ENCODE results near the gene RHOBTB1. TPM values are rescaled to one million over a fixed set of nuclear protein-coding genes. Genes with fewer than 3 reads are reported as not detected.

Gene RHOBTB1
- polyA plus RNA-seq, 2 donors: 0.73 to 0.77 TPM

GRCh38 chr10:60957667-60958221, 13.8 kb upstream of the RHOBTB1 start:
- 86 to 89% methylated on average over 3 of the region's 3 CpGs for WGBS, 2 donors
- Histone ChIP-seq H3K4me3 (ENCODE audit: low read depth in 1 of 2, low read length in 2 of 2) (no peak overlapping the region), H3K27me3 (ENCODE audit: control insufficient read depth in 1 of 2, insufficient read depth in 2 of 2, low read length in 2 of 2) (no peaks in the 10 kb centered on the region), H3K9me3 (ENCODE audit: control insufficient read depth in 2 of 2, insufficient read depth in 1 of 2, low read depth in 1 of 2, low read length in 1 of 2) (no peaks in the 10 kb centered on the region), H3K36me3 (ENCODE audit: control insufficient read depth in 2 of 2, insufficient read depth in 2 of 2, low read length in 1 of 2) (no peaks in the 10 kb centered on the region), H3K27ac (ENCODE audit: low read depth in 2 of 2, low read length in 1 of 2) (no peak overlapping the region), H3K4me1 (ENCODE audit: control insufficient read depth in 2 of 2, insufficient read depth in 2 of 2, low read length in 1 of 2) (no peaks in the 10 kb centered on the region)

GRCh38 chr10:60955957-60956425, 12.0 kb upstream of the RHOBTB1 start:
- no peaks in the 10 kb centered on the region for H3K27me3 ChIP-seq (ENCODE audit: control insufficient read depth in 1 of 2, insufficient read depth in 2 of 2, low read length in 2 of 2)
- H3K27ac ChIP-seq (ENCODE audit: low read depth in 2 of 2, low read length in 1 of 2): no peak overlapping the region
- no peaks in the 10 kb centered on the region for H3K36me3 ChIP-seq (ENCODE audit: control insufficient read depth in 2 of 2, insufficient read depth in 2 of 2, low read length in 1 of 2)
- no peak overlapping the region for H3K4me3 ChIP-seq (ENCODE audit: low read depth in 1 of 2, low read length in 2 of 2)
- no peaks in the 10 kb centered on the region for H3K4me1 ChIP-seq (ENCODE audit: control insufficient read depth in 2 of 2, insufficient read depth in 2 of 2, low read length in 1 of 2)
- 58 to 71% methylated on average over 2 of the region's 2 CpGs for WGBS, 2 donors
- no peaks in the 10 kb centered on the region for H3K9me3 ChIP-seq (ENCODE audit: control insufficient read depth in 2 of 2, insufficient read depth in 1 of 2, low read depth in 1 of 2, low read length in 1 of 2)

GRCh38 chr10:60955316-60955715, 11.3 kb upstream of the RHOBTB1 start:
- Histone ChIP-seq H3K27ac (ENCODE audit: low read depth in 2 of 2, low read length in 1 of 2) (no peak overlapping the region), H3K4me3 (ENCODE audit: low read depth in 1 of 2, low read length in 2 of 2) (no peak overlapping the region), H3K9me3 (ENCODE audit: control insufficient read depth in 2 of 2, insufficient read depth in 1 of 2, low read depth in 1 of 2, low read length in 1 of 2) (no peaks in the 10 kb centered on the region), H3K36me3 (ENCODE audit: control insufficient read depth in 2 of 2, insufficient read depth in 2 of 2, low read length in 1 of 2) (no peaks in the 10 kb centered on the region), H3K27me3 (ENCODE audit: control insufficient read depth in 1 of 2, insufficient read depth in 2 of 2, low read length in 2 of 2) (no peaks in the 10 kb centered on the region), H3K4me1 (ENCODE audit: control insufficient read depth in 2 of 2, insufficient read depth in 2 of 2, low read length in 1 of 2) (no peaks in the 10 kb centered on the region)

- WGBS, 2 donors: 68 to 80% methylated on average over 1 of the region's 1 CpG
- no peak overlapping the region for H3K4me3 ChIP-seq (ENCODE audit: low read depth in 1 of 2, low read length in 2 of 2)
- no peak overlapping the region for H3K27ac ChIP-seq (ENCODE audit: low read depth in 2 of 2, low read length in 1 of 2)
- H3K4me1 ChIP-seq (ENCODE audit: control insufficient read depth in 2 of 2, insufficient read depth in 2 of 2, low read length in 1 of 2): no peaks in the 10 kb centered on the region
- H3K27me3 ChIP-seq (ENCODE audit: control insufficient read depth in 1 of 2, insufficient read depth in 2 of 2, low read length in 2 of 2): no peaks in the 10 kb centered on the region
- H3K9me3 ChIP-seq (ENCODE audit: control insufficient read depth in 2 of 2, insufficient read depth in 1 of 2, low read depth in 1 of 2, low read length in 1 of 2): no peaks in the 10 kb centered on the region
- no peaks in the 10 kb centered on the region for H3K36me3 ChIP-seq (ENCODE audit: control insufficient read depth in 2 of 2, insufficient read depth in 2 of 2, low read length in 1 of 2)
These were observed 10.1 kb upstream of the RHOBTB1 start for GRCh38 chr10:60954035-60954434.

GRCh38 chr10:60953420-60953819, 9.4 kb upstream of the RHOBTB1 start:
- WGBS, 2 donors: 59 to 78% methylated on average over 3 of the region's 3 CpGs
- Histone ChIP-seq H3K27ac (ENCODE audit: low read depth in 2 of 2, low read length in 1 of 2) (no peak overlapping the region), H3K4me1 (ENCODE audit: control insufficient read depth in 2 of 2, insufficient read depth in 2 of 2, low read length in 1 of 2) (no peaks in the 10 kb centered on the region), H3K36me3 (ENCODE audit: control insufficient read depth in 2 of 2, insufficient read depth in 2 of 2, low read length in 1 of 2) (no peaks in the 10 kb centered on the region), H3K4me3 (ENCODE audit: low read depth in 1 of 2, low read length in 2 of 2) (no peak overlapping the region), H3K27me3 (ENCODE audit: control insufficient read depth in 1 of 2, insufficient read depth in 2 of 2, low read length in 2 of 2) (no peaks in the 10 kb centered on the region), H3K9me3 (ENCODE audit: control insufficient read depth in 2 of 2, insufficient read depth in 1 of 2, low read depth in 1 of 2, low read length in 1 of 2) (no peaks in the 10 kb centered on the region)

- H3K4me3 ChIP-seq (ENCODE audit: low read depth in 1 of 2, low read length in 2 of 2): no peak overlapping the region
- H3K9me3 ChIP-seq (ENCODE audit: control insufficient read depth in 2 of 2, insufficient read depth in 1 of 2, low read depth in 1 of 2, low read length in 1 of 2): no peaks in the 10 kb centered on the region
- no peaks in the 10 kb centered on the region for H3K27me3 ChIP-seq (ENCODE audit: control insufficient read depth in 1 of 2, insufficient read depth in 2 of 2, low read length in 2 of 2)
- 69 to 87% methylated on average over 7 of the region's 7 CpGs for WGBS, 2 donors
- no peaks in the 10 kb centered on the region for H3K36me3 ChIP-seq (ENCODE audit: control insufficient read depth in 2 of 2, insufficient read depth in 2 of 2, low read length in 1 of 2)
- H3K27ac ChIP-seq (ENCODE audit: low read depth in 2 of 2, low read length in 1 of 2): no peak overlapping the region
- H3K4me1 ChIP-seq (ENCODE audit: control insufficient read depth in 2 of 2, insufficient read depth in 2 of 2, low read length in 1 of 2): no peaks in the 10 kb centered on the region
These were observed 8.8 kb upstream of the RHOBTB1 start for GRCh38 chr10:60952846-60953220.

- H3K4me1 ChIP-seq (ENCODE audit: control insufficient read depth in 2 of 2, insufficient read depth in 2 of 2, low read length in 1 of 2): no peaks in the 10 kb centered on the region
- no peak overlapping the region for H3K27ac ChIP-seq (ENCODE audit: low read depth in 2 of 2, low read length in 1 of 2)
- no peaks in the 10 kb centered on the region for H3K27me3 ChIP-seq (ENCODE audit: control insufficient read depth in 1 of 2, insufficient read depth in 2 of 2, low read length in 2 of 2)
- H3K36me3 ChIP-seq (ENCODE audit: control insufficient read depth in 2 of 2, insufficient read depth in 2 of 2, low read length in 1 of 2): no peaks in the 10 kb centered on the region
- 71 to 86% methylated on average over 3 of the region's 3 CpGs for WGBS, 2 donors
- H3K9me3 ChIP-seq (ENCODE audit: control insufficient read depth in 2 of 2, insufficient read depth in 1 of 2, low read depth in 1 of 2, low read length in 1 of 2): no peaks in the 10 kb centered on the region
- no peak overlapping the region for H3K4me3 ChIP-seq (ENCODE audit: low read depth in 1 of 2, low read length in 2 of 2)
These were observed 8.3 kb upstream of the RHOBTB1 start for GRCh38 chr10:60952067-60952845.

- Histone ChIP-seq H3K27me3 (ENCODE audit: control insufficient read depth in 1 of 2, insufficient read depth in 2 of 2, low read length in 2 of 2) (no peaks in the 10 kb centered on the region), H3K27ac (ENCODE audit: low read depth in 2 of 2, low read length in 1 of 2) (no peak overlapping the region), H3K36me3 (ENCODE audit: control insufficient read depth in 2 of 2, insufficient read depth in 2 of 2, low read length in 1 of 2) (no peaks in the 10 kb centered on the region), H3K4me3 (ENCODE audit: low read depth in 1 of 2, low read length in 2 of 2) (no peak overlapping the region), H3K4me1 (ENCODE audit: control insufficient read depth in 2 of 2, insufficient read depth in 2 of 2, low read length in 1 of 2) (no peaks in the 10 kb centered on the region), H3K9me3 (ENCODE audit: control insufficient read depth in 2 of 2, insufficient read depth in 1 of 2, low read depth in 1 of 2, low read length in 1 of 2) (no peaks in the 10 kb centered on the region)
- WGBS, 2 donors: 71 to 81% methylated on average over 5 of the region's 5 CpGs
These were observed 7.3 kb upstream of the RHOBTB1 start for GRCh38 chr10:60951272-60951724.

GRCh38 chr10:60950300-60950699, 6.3 kb upstream of the RHOBTB1 start:
- WGBS, 2 donors: 62 to 77% methylated on average over 3 of the region's 3 CpGs
- no peaks in the 10 kb centered on the region for H3K9me3 ChIP-seq (ENCODE audit: control insufficient read depth in 2 of 2, insufficient read depth in 1 of 2, low read depth in 1 of 2, low read length in 1 of 2)
- H3K4me1 ChIP-seq (ENCODE audit: control insufficient read depth in 2 of 2, insufficient read depth in 2 of 2, low read length in 1 of 2): no peaks in the 10 kb centered on the region
- no peak overlapping the region for H3K4me3 ChIP-seq (ENCODE audit: low read depth in 1 of 2, low read length in 2 of 2)
- H3K36me3 ChIP-seq (ENCODE audit: control insufficient read depth in 2 of 2, insufficient read depth in 2 of 2, low read length in 1 of 2): no peaks in the 10 kb centered on the region
- H3K27ac ChIP-seq (ENCODE audit: low read depth in 2 of 2, low read length in 1 of 2): no peak overlapping the region
- H3K27me3 ChIP-seq (ENCODE audit: control insufficient read depth in 1 of 2, insufficient read depth in 2 of 2, low read length in 2 of 2): no peaks in the 10 kb centered on the region

GRCh38 chr10:60948851-60949250, 4.9 kb upstream of the RHOBTB1 start:
- H3K4me3 ChIP-seq (ENCODE audit: low read depth in 1 of 2, low read length in 2 of 2): no peak overlapping the region
- H3K36me3 ChIP-seq (ENCODE audit: control insufficient read depth in 2 of 2, insufficient read depth in 2 of 2, low read length in 1 of 2): no peaks in the 10 kb centered on the region
- H3K27me3 ChIP-seq (ENCODE audit: control insufficient read depth in 1 of 2, insufficient read depth in 2 of 2, low read length in 2 of 2): no peaks in the 10 kb centered on the region
- no peak overlapping the region for H3K27ac ChIP-seq (ENCODE audit: low read depth in 2 of 2, low read length in 1 of 2)
- peaks cover 0 to 3% of the 10 kb centered on the region in 2 donors for H3K4me1 ChIP-seq (ENCODE audit: control insufficient read depth in 2 of 2, insufficient read depth in 2 of 2, low read length in 1 of 2)
- no peaks in the 10 kb centered on the region for H3K9me3 ChIP-seq (ENCODE audit: control insufficient read depth in 2 of 2, insufficient read depth in 1 of 2, low read depth in 1 of 2, low read length in 1 of 2)
- 91 to 96% methylated on average over 1 of the region's 1 CpG for WGBS, 2 donors
